AML-193 (cell line): ENCODE measurements around the gene PRKAR1A.
"Not testable (repeated sequence)": the region's sequence is repeated elsewhere in the genome, so short reads cannot be mapped to it uniquely, and the experiment has no call there.

Experiments used
- DNase-seq, 2 experiments: peaks; one replicate each; lab custom pipeline; 2025; lab: John Stamatoyannopoulos, UW

PRKAR1A gene

DNA sequence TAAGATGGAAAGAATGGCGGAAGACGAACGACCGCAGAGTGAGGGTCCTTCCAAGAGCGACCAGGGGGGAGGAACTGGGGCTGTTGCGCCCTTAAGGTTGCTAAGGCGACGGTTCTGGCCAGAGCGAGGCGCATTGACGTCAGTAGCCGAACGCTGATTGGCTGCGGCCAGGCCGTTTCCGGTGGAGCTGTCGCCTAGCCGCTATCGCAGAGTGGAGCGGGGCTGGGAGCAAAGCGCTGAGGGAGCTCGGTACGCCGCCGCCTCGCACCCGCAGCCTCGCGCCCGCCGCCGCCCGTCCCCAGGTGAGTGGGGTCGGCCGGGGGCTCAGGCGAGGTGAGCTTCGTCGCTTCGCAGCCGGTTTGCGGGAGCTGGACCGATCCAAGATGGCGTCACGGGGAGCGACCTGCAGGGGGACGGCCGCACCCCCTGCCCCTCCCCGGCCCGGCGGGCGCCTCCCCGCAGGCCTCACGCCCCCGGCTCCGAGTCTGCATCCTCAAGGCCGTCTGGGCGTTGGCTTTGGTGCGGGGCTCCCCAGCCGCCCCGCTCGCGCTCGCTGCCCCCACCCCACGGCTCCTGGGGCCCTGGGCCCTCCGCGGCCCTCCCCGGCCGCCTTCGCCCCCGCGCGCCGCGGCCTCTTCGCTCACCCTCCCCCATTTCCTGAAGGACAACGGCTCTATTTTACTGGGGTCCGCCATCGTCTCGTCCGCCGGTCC is at the start of gene PRKAR1A:
PRKAR1A (plus strand) TSS at position 184 of the 713 bp plus-strand sequence. CDS start 2,970 bp downstream, outside the sequence.
- DNase-seq: peak; percentile 93 to 95

DNA sequence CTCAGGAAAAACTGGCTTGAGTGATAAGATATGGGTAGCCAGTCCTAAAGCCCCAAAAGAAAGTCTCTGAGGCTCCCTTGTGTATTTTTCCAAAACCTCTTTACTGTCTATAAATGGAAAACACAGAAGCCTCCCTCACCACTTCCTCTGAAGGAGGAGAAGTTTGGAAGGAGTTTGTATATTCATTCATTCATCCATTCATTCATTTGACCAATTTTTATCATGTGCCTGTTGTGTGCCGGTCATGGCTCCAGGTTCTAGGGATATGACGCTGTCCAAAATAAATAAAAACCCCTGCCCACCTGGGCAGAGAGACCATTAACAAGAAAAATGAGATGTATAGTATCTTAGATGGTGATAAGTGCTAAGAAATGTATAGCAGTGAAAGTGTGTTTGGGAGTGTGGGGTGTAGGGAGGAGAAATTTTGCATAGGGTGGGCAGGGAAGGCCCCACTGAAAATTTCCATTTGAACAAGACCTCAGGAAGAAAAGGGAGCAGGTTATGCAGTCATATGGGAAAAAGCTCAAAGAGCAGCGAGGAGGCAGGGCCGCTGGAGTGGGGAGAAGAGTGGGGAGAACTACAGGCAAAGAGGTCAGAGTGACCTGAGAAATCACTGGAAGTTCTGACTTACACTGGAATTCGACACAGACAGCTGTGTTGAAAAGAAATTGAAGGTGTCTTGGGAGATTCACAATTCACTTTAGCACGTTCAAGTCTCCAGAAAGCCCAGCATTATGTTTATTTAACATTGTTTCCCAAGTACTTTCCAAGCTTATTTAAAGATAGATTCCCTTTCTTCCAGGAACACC is 48.8 kb upstream of the PRKAR1A start:
- no peak for DNase-seq

DNA sequence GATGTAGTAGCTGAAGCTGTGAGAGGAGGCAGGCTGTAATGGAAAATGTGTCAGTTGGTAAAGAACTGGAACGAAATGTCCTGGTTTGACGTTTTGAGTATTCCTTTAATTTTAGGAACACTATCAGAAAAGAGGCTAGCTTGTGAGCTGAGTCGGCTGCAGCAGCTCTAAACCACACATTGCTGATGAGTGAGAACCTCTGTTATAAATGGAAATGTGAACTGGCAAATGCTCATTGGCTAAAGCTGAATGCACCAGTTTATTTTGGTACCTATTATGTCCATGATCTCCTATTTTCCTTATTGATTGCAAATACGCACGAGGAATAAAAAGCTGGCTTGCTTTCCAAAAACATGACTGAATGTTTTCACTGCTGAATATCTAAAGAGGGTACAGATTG is 43.9 kb upstream of the PRKAR1A start:
- DNase-seq: no peak

DNA sequence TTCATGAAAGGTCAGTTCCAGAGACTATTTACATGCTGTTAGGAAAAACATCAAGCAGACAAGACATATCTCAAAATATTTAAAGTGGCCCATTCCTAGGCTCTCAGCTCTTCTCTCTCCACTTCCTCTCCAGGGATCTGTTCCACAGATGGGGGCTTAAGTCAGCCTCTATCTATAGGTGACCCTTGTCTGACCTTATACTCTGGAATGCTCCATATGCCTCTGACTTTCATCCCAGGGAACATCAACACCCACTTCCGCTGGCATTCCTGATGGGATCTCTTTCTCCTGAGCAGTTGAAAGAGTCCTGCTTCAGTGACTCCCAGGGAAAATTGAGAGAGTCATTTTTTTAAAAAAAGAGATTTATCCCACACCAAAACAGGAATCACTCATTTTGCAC is 43.4 kb upstream of the PRKAR1A start:
- DNase-seq: no peak

DNA sequence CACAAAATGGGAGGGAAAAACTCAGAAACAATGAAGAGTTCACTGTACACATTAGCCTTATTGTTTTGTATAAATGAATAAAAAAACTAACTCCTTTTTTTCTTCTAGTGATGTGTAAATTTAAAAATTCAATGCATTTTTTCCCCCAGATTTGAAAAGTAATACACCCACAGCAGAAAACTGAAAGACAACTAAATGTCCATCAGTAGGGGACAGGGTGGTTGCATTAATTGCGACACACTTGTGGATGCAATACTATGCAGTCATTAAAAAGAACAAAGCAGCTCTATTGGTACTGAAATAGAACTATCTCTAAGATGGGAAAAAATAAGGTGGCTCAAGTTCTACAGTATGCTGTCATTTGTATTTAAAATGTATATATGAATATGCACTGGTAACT is 41.3 kb upstream of the PRKAR1A start:
- DNase-seq: no peak

DNA sequence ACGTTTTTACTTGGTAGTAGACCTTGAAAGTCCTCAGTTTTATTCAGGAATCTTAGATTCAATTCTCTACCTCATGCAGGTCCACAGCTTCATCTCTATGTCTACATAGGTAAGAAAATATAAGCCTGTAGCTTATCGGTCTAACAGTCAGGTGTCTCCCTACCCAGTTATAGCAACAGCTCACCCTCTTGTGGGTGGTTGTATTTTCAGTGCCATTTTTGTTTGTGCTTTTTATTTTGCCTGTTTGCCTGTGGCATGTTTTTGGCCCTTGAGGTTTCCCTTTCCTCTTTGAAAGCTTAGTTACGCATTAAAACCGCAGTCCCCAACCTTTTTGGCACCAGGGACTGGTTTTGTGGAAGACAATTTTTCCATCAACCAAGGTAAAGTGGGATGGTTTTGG is 31.3 kb upstream of the PRKAR1A start:
- no peak for DNase-seq

DNA sequence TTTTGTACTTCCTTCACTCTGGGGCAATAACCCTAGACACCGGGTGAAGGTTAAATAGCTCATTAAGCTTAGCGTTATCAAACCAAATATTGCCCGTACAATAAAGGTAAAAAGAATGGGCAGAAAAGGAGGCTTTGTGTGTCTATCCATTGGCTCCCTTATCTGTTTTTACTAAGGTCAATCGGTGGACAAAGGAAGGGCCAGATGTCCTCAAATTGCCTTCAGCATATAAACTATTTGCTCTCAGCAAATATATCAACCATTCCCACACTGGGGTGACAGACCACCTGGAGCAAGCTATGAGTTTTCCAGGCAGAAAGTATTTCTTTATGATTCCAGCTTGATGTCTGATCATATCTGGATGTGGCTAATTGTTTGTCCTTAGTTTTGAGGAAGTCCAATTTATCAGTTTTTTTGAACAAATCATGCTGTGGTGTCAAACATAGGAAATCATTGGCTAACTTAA is 29.6 kb upstream of the PRKAR1A start:
- DNase-seq: no peak

DNA sequence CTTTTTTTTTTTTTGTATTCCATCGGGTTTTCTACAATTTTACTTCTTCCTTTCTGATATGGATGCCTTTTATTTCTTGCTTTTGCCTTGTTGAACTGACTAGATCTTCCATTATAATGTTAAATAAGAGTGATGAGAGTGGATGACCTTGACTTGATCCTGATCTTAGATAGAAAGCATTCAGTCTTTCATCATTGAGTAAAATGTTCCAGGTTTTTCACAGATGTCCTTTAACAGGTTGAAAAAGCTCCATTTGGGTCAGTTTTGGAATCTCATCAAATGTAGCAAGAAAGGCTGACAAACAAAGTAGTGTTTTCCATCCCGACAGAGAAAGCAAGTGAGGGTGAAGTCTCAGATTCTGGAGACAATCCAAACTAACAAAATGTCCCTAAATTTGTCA is 27.8 kb upstream of the PRKAR1A start:
- no peak for DNase-seq

DNA sequence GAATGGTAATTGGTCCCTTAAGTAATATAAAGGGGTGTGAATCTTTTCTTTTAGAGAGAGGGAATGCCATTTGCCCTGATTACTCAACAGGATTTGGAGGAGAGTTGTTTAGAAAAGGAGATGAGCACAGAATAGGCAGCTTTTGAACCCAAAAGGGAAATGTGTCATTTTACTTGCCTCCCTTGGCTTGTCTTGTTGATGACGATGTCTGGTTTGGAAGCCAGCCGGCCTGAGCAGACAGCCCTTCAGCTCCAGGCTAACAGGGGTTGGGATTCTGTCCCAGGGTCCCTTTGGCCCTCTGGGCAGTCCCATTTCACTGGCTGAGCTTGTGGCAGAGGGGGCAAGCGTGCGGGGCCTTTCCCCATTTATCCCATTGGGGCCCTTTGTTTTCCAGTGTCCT is 22.3 kb upstream of the PRKAR1A start:
- DNase-seq: no peak

DNA sequence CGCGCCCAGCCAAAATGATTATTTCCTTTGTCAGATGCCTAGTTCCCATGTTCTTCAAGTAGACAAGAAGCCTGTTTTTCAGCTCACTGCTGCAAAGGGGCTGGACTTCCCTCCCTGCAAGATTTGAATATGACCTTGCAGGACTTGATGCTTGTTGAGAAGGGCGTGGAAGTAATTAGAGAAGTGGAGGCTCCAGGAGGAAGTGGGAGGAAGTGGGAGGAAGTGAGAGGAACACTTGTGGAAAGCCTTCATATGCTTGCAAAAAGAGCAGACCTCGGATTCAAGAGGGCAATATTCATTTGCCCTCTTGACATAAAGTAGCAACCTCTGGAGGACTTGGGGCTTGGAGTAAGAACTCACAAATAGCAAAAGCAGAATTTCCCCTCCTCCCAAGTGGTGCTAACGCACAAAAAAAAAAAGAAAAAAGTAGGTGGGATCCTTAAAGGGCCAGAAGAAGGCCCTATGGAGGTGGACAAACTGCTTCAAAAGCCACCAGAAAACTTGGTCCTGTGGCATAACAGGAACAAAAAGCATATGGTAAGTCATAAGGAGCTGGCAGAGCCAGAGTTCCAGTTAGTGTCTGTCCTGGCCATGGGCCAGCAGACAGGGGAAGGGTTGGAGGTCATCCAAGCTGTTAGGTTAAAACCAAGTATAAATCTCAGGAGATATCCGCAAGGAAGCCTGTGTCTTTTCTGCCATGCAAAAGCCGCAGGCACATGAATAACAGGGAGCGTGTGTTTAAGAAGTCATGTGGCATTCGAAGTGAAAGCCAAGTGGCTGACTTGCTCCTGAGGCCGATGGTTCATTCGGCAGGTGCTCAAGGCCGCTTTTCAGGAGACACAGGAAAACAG is 20.6 kb upstream of the PRKAR1A start:
- peak; percentile 91 to 94 for DNase-seq

DNA sequence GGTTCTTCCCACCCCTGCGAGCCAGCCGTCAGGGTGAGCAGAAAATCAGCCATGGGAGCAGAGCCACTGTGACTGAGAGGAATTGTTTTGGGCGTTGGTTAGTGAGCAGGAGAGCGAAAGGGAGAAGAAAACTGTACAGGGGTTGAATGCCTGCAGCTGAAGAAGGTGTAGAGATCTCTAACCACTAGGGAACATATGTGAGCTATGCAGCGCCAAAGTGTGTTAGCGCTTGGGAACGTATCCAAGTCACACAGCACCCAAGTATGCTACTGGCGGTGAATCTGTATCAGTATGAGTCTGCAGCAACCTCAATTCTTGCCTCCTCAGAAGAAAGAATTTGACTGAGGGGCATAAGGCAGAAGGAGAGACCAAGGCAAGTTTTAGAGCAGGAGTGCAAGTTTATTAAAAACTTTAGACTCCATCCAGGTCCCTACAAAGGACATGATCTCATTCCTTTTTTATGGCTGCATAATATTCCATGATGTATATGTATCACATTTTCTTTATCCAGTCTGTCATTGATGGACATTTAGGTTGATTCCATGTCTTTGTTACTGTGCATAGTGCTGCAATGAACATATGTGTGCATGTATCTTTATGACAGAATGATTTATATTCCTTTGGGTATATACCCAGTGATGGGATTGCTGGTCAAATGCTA is 19.7 kb upstream of the PRKAR1A start:
- DNase-seq: not testable (repeated sequence)

DNA sequence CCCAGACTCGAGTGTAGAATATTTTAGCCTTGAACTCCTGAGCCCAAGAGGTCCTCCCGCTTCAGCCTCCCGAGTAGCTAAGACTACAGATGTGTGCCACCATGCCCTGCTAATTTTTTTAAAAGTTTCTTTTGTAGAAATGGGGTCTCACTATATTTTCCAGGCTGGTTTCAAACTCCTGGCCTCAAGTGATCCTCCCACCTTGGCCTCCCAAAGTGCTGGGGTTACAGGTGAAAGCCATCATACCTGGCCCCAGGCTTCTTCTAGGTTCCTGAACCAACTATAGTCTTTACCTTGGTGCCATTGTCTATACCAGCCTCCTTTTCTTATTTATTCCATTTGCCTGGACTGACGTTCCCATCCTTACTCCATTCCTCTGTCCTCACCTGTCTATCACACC is 17.1 kb upstream of the PRKAR1A start:
- DNase-seq: no peak

DNA sequence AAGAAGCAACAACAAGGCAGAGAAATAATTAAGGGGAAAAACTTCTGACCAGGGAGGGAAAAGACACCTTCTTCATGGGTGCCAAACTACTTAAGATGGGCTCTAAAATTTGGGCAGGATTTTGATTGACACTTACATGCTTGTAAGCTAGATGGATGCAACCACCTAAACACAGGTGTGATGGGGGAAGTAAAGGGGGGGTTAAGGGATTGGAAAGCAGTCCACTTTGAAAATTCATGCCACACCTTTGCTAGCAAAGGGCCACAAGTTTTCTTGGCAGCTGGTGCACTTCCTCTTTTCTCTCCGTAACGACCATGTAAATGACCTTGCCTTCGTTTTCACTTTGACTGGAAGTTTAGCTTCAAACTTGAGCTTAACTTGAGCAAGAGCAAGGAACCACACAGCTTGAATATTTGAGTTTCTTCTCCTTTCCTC is 14.3 kb upstream of the PRKAR1A start:
- DNase-seq: peak; percentile 96 to 98

DNA sequence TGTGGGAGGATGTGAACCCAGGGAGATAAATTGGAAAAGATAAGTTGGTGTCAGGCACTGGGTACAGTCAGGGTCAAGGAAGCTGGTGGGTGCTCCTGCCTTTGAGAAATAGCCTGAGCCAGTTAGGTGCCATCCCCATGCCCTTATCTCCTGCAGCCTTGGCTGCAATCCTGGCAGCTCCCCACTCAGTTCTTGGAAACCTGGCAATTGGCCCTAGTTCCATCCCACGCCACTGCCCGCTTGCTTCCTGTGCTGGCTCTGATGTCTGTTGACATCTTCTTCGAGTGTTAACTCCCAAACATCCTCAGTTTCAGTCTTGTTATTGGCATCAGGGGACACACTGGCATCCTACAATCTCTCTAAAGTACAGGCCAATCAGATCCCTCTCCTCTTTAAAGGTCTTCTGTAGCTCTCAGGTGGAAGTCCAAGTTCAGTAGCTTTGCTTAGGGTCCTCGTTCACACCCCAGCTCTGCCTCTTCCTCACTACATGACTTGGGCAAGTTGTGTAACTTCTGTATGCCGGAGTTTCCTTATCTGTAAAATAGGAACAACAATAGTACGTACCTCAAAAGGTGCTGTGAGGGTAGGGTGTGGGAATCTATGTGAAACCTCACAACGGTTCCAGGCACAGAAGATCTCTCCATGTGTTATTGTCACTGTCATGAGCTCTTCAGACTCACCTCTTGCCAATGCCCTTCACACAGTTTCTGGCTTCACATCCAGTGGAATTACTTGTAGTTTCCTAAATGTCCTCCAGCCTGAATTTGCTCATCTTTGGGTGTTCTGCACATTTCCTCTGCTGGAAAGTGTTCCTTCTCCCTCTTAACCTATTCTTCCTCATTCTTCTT is 13.5 kb upstream of the PRKAR1A start:
- peak; percentile 45 to 49 for DNase-seq

DNA sequence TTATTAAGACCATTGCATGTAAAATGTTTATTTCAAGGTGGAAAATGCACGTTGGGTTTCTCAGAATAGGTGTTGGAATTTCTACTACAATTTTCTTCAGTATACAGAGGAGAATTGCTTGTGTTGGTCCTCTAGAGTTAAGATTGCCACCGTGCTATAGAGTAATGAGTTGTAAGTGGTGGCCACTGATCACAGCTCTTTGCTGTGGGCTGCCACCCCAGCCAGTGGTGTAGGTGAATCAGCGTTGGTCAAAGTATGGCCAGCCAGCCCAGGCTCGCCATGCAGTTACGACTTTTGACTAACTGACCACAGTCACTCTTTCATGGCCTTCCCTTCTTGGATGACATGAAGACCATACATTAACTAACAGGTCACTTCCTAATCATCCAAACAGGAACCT is 12.6 kb upstream of the PRKAR1A start:
- DNase-seq: no peak

DNA sequence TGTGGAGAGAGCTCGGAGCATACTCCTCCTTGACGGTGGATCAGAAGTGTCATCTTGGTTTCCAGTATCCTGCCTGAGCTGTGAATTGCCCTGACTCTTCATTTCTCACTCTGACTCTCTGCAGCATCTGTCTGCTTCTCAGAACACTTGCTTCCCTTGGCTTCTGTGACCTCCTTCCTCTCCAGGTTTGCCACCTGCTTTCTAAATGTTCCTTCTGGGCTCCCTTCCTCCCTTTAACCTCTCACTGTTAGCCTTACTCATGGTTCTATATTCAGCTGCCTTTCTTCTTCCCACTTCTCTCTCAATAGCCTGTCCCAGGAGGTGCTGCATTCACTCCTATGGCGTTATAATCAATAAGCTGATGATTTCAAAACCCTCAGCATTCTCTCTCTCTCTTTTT is 11.2 kb upstream of the PRKAR1A start:
- no peak for DNase-seq

DNA sequence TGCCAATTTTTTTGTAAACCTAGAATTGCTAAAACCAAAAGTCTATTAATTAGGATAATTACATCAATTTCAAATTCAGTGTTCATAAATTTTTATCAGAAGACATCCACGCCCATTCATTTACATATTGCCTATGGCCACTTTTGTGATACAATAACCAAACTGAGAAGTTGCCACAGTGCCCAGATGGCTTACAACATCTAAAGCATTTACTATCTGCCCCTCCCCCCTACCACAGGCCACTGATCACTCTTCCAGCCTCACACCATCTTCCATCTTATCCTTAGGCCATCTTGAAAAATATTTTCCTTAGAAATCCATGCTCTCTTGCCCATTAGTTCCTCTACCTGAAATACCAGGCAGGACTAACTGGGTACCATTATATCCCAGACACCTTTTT is 6.3 kb upstream of the PRKAR1A start:
- DNase-seq: peak in 1 of 2 experiments; percentile 26

DNA sequence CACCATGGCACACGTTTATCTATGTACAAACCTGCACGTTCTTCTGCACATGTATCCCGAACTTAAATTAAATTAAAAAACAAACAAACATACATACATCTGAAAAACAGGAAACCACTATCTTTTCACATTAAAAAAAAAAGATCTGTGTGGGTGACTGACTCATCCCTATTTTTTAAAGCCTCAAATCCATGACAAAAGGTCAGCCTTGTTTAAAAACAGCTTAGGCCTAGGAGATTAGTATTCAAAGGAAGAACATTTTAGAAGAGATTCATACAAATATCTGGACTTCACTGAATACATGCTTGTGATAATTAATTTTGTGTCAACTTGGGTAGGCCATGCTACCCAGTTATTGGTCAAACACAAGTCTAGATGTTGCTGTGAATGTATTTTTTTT is 4.7 kb upstream of the PRKAR1A start:
- DNase-seq: no peak

DNA sequence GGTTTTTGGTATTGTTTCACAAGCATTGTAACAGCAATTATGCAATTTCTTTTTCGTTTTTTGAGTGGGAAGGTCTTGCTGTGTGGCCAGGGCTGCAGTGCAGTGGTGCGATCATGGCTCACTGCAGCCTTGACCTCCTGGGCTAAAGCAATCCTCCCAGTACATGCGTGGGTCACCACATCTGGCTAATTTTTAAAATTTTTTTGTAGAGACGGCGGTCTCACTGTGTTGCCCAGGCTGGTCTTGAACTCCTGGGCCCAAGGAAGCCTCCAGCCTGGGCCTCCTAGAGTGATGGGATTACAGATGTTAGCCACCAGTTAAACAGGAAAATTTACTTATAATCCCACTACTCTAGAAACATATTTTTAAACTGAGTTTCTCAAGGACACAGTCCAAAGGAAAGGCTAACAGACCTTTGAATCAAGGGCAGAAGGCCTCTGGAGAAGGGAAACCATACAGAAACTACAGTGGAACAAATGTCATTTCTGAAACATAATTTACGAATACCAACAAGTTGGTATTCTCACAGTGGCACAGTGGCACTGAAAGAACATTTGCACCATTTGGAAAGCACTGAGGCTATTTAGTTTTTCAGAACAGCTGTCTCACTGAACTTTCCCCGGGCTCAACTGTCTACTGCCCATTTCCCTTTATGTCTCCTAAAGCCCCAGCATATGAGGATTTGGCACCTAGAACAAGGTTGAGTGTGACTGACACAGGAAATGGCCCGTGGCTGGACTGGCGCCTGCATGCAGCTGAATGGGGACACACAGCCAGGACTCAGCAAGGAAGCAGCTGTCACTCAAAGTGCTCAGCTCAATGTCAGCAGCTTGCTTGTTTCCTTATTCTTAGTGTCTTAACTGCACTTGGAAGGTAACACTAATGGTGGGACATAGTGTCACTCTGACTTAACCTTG is 2.8 kb upstream of the PRKAR1A start:
- DNase-seq: peak; percentile 69 to 77

DNA sequence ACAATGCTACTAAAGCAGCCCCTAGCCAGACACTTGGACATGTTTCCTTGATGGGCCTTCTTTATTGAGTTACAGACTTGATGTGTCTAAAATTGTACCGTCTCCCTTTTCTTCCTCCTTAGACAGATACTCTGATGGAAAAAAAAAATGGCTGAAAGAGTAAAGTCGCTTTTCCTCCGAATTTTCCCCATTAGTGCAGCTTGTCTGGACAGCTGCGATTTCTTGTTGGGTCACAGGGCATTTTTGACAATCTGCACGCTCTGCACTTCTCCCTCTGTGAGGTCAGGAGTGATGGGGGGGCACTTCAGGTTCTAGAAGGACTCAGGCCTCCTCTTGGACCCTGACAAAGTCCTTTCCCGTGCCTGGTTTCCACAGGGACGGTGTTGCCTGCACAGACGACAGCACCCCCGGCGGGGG is 968 bp upstream of the PRKAR1A start:
- no peak for DNase-seq
